Left cardiac atrium (tissue), 4 donors: ENCODE data around the gene TMEM86A. TPM values are rescaled to one million over a fixed set of nuclear protein-coding genes. Genes with fewer than 3 reads are reported as not detected.

Source experiments
- ATAC-seq, 2 donors: fragments of 200-7000 bp; cut with Tn5 transposase; one replicate each; pipeline ENCODE4 v1.9.1; 2020; ENCODE audit warnings: mild to moderate bottlenecking in 2 of 2, moderate library complexity in 2 of 2
- DNase-seq: peaks from one replicate; pipeline ENCODE4 v3.0.0-alpha.2; 2020
- intact Hi-C, 2 donors: fragments of 100-400 bp; cut with DNase I; formaldehyde crosslinking; loops; one replicate each; pipeline versions ENCODE4 v1.14.1 to v1.15.1; 2022 to 2023
- total RNA-seq, 2 donors: library from RNA; stranded (reverse); fragmentation: NEBNext Ultra II Directional; extraction: Animal tissue kit (Norgen Biotek cat#: 25700); gene quantifications; one replicate each; pipeline ENCODE4 v1.2.1, GENCODE V29; 2021
- donor health status: DM: no; HTN: yes; CAD: no.
- donor health status: DM: no; HTN: yes; CAD: no; lungs with severe emphysema.
- donor health status: DM: yes; HTN: yes; CAD: no.
- donor health status: Dilated cardiomyopathy.

TMEM86A gene
- total RNA-seq, 2 donors from 2014 or later: 3.9 to 4.8 TPM

DNA sequence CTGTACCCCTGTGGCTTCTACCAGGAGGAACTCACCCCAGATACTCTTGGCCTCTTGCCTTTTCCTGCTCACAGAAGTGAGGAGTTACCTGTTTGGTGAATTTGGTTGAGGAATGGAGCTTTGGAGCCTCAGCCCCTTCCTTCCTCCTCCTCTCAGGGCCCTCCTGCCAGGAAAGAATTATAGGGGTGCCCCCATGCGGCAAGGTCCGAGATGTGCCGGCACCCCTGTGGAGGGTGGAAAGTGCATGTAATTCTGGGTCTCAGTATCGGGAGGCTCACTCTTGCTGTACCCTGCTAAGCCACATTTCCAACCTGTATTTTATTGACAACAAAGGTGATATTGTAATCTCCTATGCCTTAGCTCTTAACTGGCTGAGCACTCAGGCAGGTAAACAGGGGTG lies 41.1 kb downstream of the TMEM86A start:
- ATAC-seq: no peak
- intact Hi-C loops: loop anchor here in 1 of 2 donors (10.0 kb wide), 2 partner anchors 195 to 625 kb away; no protein-coding TSS in a partner anchor

DNA sequence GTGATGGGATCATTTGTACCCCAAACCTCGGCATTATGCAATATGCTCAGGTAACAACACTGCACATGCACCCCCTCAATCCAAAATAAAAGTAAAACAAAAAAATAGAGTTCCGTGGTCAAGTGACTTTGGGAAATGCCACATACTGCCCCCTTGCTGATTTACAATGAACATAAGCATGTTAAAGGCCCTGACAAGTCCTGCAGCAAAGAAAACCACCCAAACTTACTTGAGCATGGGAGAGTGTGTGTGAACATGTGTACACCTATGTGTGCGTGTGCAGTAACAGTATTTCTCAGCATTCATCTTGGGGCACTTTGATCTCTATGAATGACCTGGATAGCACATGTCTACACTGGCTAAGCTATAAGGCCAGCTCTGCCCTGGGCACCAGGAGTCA lies 43.2 kb downstream of the TMEM86A start:
- DNase-seq (no peak), ATAC-seq (no peak)
- intact Hi-C loops: no loop called here

More for the DNA sequence above, 41.1 kb downstream of the TMEM86A start:
- no peak for DNase-seq

- intact Hi-C loops: no loop called here
- DNase-seq (no peak), ATAC-seq (no peak)
Observed at GRCh38 chr11:18743365-18743764, 44.8 kb downstream of the TMEM86A start.

- DNase-seq (no peak), ATAC-seq (no peak)
- intact Hi-C loops: no loop called here
Observed at GRCh38 chr11:18743900-18744514, 45.4 kb downstream of the TMEM86A start.

- ATAC-seq (no peak), DNase-seq (no peak)
- intact Hi-C loops: no loop called here
Observed at GRCh38 chr11:18745251-18745650, 46.7 kb downstream of the TMEM86A start.

- ATAC-seq: no peak
- intact Hi-C loops: no loop called here
- DNase-seq: no peak
Observed at GRCh38 chr11:18748766-18749365, 50.3 kb downstream of the TMEM86A start.

- ATAC-seq: peak; percentile 47 to 65
- intact Hi-C loops: no loop called here
- DNase-seq: no peak
Observed at GRCh38 chr11:18749681-18750319, 51.2 kb downstream of the TMEM86A start.

DNA sequence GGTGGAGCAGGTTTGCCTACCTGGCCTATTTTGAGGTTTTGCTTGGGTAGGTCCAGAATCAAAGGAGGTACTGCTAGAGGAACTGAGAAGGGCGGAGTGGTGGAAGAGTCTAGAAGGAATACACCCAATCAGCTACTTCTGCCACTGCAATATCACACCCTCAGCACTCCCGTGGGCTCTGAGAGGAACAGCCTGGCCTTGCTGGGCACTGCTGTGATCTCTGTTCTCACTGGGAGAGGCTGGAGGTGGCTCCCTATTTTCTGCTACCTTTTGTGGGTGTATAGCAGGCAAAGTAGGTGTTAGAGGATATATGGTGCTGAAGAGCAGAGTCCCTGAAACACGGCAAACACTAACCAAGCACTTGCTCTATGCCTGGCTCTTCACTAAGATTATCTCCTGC lies 52.4 kb downstream of the TMEM86A start:
- no peak for ATAC-seq
- DNase-seq: no peak
- intact Hi-C loops: no loop called here

DNA sequence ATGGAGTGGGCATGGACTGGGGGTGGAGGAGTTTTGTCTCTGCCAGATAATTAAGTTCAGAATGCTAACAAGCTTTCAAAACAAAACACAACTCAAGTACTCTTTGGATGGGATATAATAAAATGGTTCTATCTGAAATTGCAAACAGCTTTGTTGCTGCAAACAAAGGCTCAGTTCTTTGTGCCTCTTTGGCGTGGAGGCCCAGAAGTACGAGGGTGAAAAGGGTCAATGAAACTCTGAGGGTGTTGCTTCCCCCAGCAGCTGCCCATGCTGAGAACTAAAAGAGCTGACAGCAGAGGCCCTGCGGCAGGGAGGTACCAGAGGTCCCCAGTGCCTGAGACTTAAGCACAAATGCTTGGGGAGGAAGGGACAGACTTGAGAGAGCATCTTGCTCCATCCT lies 53.9 kb downstream of the TMEM86A start:
- no peak for DNase-seq

DNA sequence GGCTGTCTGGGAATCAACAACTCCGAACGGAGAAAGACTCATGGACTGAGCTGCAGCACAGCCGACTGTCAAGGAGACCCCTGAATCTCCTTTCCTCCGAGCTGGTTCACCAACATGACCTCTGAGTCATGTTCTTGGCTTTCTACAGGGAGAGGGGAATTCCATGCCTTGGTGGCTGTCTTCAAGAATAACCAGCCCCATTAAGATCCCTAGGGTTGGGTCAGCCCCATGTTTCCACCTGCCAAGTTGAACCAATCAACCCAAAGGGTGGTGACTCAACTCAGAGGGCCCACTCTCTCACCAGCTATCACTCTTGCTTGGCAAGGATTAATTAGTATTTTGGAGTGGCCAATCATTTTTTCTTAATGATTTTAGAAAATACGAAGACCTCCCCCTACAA lies 55.7 kb downstream of the TMEM86A start:
- no peak for ATAC-seq
- intact Hi-C loops: no loop called here
- DNase-seq: no peak

More for the DNA sequence above, 53.9 kb downstream of the TMEM86A start:
- intact Hi-C loops: no loop called here
- ATAC-seq: no peak

Other genes starting within 250 kb of the TMEM86A start
- not detected for gene LDHAL6A, start 242.9 kb upstream of the TMEM86A start, total RNA-seq
- gene TSG101, start 171.8 kb upstream of the TMEM86A start, total RNA-seq: 10 to 100 TPM; 49.8 to 51.1 TPM
- 10 to 100 TPM; 16.1 to 17.6 TPM for gene UEVLD, start 110.0 kb upstream of the TMEM86A start, total RNA-seq
- gene MISFA, start 99.0 kb upstream of the TMEM86A start, total RNA-seq: 1 to 10 TPM; 5.9 to 6.6 TPM
- 10 to 100 TPM in 1 of 2 donors, 1 to 10 TPM in 1; 9.0 to 10.9 TPM for gene SPTY2D1, start 64.4 kb upstream of the TMEM86A start, total RNA-seq
- gene IGSF22, start 27.4 kb downstream of the TMEM86A start, total RNA-seq: 1 to 10 TPM; 1.7 to 2.4 TPM
- gene PTPN5, start 93.0 kb downstream of the TMEM86A start, total RNA-seq: 1 to 10 TPM in 1 of 2 donors, under 1 TPM in 1; 0.41 to 2.3 TPM
- gene MRGPRX1, start 240.6 kb downstream of the TMEM86A start, total RNA-seq: not detected